Gastroesophageal sphincter (tissue), 4 donors: Measurements from ENCODE around the gene SRRM1. TPM values are rescaled to one million over a fixed set of nuclear protein-coding genes. Genes with fewer than 3 reads are reported as not detected.

Experiments used
- ATAC-seq: fragments of 150-250 bp; one replicate; pipeline ENCODE4 v1.9.1; 2016; ENCODE audit warnings: mild to moderate bottlenecking, moderate library complexity
- H3K27ac ChIP-seq, 4 donors: fragments of 200-600 bp; sonication (generic) in 3 of 4; 1 replicate in 3 of 4; 2 replicates in 1 of 4; pipeline ENCODE4 v1.5.1; 2016 to 2019
- H3K27me3 ChIP-seq: fragments of 200-600 bp; sonication (generic); one replicate; pipeline ENCODE4 v1.5.1; 2019
- H3K36me3 ChIP-seq, 2 donors: fragments of 200-600 bp; sonication (generic); one replicate each; pipeline ENCODE4 v1.5.1; 2019; ENCODE audit warnings: control low read depth in 1 of 2
- H3K4me1 ChIP-seq, 3 donors: fragments of 200-600 bp; sonication (generic); 1 replicate in 2 of 3; 2 replicates in 1 of 3; pipeline ENCODE4 v1.5.1; 2016 to 2019; ENCODE audit warnings: control low read depth in 2 of 3
- H3K4me3 ChIP-seq, 2 donors: fragments of 200-600 bp; sonication (generic); one replicate each; pipeline ENCODE4 v1.5.1; 2019; ENCODE audit warnings: mild to moderate bottlenecking in 1 of 2, moderate library complexity in 1 of 2
- H3K9me3 ChIP-seq, 3 donors: fragments of 200-600 bp; sonication (generic); one replicate each; pipeline ENCODE4 v1.5.1; 2017 to 2019; ENCODE audit warnings: control low read depth in 2 of 3
- EP300 ChIP-seq: sonication (generic); formaldehyde crosslinking; IDR thresholded peaks from one replicate; pipeline ENCODE4 v1.6.1; 2017; ENCODE audit warnings: antibody characterized with exemption, mild to moderate bottlenecking
- POLR2A ChIP-seq, 2 donors: fragments of 450-650 bp; IDR thresholded peaks; one replicate each; pipeline ENCODE4 v1.6.1; 2017; ENCODE audit warnings: antibody characterized with exemption in 2 of 2, mild to moderate bottlenecking in 2 of 2, moderate library complexity in 1 of 2
- POLR2AphosphoS5 ChIP-seq: sonication (generic); formaldehyde crosslinking; IDR thresholded peaks from one replicate; pipeline ENCODE4 v1.6.1; 2017; ENCODE audit warnings: antibody characterized with exemption
- WGBS, 2 donors: methylation state at CpG; one replicate each; pipeline ENCODE4 v1.1.5; 2018; ENCODE audit warnings: low coverage in 1 of 2; 5-methylcytosine and 5-hydroxymethylcytosine counted together
- total RNA-seq, 4 donors: library from RNA; depleted of rRNA; stranded (reverse); fragments of >200 nt; gene quantifications; one replicate each; pipeline ENCODE4 v1.1.0, GENCODE V29; 2016
- TF ChIP-seq, protein P1 (sequence below), 4 experiments: fragments of 200-600 bp in 2 of 4; fragments of 450-650 bp in 2 of 4; sonication (generic) in 1 of 4; IDR thresholded peaks; one replicate each; pipeline ENCODE4 v1.5.1; 2017 to 2019; ENCODE audit warnings: antibody characterized with exemption in 4 of 4, mild to moderate bottlenecking in 2 of 4, moderate library complexity in 2 of 4

Gene SRRM1
- total RNA-seq, 4 donors from 2014 or later, result 47.0 to 114 (median 64.5) TPM

DNA sequence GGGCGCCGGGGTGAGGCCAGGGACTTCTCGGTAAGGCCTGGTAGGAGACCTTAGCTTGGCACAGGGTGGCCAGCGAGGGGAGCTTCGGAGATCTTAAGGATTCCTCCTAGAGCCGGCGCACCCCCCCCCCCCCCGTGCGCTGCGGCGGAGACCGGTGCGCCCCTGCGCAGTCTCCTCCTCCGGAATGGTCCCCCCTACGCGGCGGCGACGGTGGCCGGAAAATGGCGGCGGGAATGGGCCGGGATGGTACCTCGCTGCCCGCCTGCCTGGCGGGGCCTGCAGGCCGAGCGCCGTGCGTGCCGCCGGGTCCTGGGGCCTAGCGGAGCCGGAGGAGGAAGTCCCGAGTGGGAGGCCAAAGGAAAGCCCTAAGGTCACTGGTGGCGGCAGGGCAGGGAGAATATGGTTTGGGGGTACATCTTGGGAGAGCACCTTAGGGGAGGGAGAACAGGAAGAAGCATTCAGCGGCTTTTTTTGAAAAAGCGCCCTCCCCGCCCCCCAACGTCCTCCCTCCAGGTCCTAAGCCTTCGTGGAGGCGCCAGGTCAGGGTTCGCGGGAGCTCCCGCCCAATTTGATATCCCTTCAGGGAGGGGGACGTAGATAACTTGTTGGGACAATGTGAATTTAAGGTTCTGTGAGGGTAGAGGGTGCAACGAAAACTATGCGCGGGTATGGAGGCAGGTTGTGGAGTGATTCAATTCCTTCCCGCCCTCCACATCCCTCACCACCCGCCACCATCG lies 429 bp downstream of the SRRM1 start:
- H3K36me3 ChIP-seq, result peaks cover 0 to 29% of the 10 kb centered on the region in 2 donors
- peak; percentile 13 for ATAC-seq
- H3K4me3 ChIP-seq, result peak overlapping the region; percentile 79 to 94
- H3K27me3 ChIP-seq, result no peaks in the 10 kb centered on the region
- WGBS, 2 donors, result 0% methylated on average over 8 to 11 of the region's 53 CpGs
- H3K4me1 ChIP-seq, result peaks cover 0 to 42% (median 16%) of the 10 kb centered on the region in 3 donors
- no peak for TF ChIP-seq POLR2AphosphoS5
- TF ChIP-seq EP300, result no peak
- TF ChIP-seq, protein P1, sequence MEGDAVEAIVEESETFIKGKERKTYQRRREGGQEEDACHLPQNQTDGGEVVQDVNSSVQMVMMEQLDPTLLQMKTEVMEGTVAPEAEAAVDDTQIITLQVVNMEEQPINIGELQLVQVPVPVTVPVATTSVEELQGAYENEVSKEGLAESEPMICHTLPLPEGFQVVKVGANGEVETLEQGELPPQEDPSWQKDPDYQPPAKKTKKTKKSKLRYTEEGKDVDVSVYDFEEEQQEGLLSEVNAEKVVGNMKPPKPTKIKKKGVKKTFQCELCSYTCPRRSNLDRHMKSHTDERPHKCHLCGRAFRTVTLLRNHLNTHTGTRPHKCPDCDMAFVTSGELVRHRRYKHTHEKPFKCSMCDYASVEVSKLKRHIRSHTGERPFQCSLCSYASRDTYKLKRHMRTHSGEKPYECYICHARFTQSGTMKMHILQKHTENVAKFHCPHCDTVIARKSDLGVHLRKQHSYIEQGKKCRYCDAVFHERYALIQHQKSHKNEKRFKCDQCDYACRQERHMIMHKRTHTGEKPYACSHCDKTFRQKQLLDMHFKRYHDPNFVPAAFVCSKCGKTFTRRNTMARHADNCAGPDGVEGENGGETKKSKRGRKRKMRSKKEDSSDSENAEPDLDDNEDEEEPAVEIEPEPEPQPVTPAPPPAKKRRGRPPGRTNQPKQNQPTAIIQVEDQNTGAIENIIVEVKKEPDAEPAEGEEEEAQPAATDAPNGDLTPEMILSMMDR (IDR thresholded peaks at IDR 0.05), result peak in 1 of 4 experiments; percentile 22
- TF ChIP-seq POLR2A (IDR thresholded peaks at IDR 0.05), result no peak
- no peaks in the 10 kb centered on the region for H3K9me3 ChIP-seq
- H3K27ac ChIP-seq, result peak overlapping the region; percentile 85 to 97 (median 93)

DNA sequence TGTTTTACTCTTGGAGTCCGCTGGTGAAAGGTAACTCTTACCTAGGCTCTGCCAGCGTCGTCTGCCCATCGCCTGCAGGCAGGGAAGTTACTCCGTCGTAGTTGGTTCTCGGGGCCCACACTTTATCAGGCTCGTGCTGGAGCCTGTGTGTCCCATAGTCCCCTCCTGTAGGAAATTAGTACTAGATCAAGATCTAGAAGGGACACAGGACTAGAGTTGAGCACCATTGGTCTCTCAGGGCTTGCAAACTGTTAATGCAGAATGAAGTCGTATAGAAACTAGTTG lies 940 bp downstream of the SRRM1 start:
- no peak for TF ChIP-seq POLR2A (IDR thresholded peaks at IDR 0.05)
- TF ChIP-seq EP300, result no peak
- TF ChIP-seq POLR2AphosphoS5, result no peak
- TF ChIP-seq, protein P1 (IDR thresholded peaks at IDR 0.05), result no peak
- peak overlapping the region in 3 of 4 donors; percentile 91 to 97 (median 95) for H3K27ac ChIP-seq
- 0 to 3% methylated on average over 1 to 9 of the region's 9 CpGs for WGBS, 2 donors

DNA sequence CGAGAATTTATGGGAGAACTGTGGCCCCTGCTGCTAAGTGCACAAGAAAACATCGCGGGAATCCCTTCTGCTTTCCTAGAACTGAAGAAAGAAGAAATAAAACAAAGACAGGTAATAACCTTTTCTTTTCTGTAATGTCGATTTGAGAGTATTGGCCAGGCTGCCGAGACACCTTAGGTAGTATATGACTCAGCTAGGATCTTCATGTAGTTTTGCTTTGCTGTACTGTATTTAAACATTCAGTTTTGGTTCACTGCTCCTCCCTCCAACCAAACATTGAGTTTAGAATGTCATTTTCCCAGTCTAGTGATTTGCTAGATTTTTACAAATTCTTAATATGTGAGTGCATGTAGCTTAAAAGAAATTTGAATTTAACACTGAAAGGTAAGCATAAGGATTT lies 5.8 kb downstream of the SRRM1 start:
- peaks cover 0 to 26% (median 9%) of the 10 kb centered on the region in 3 donors for H3K4me1 ChIP-seq
- WGBS, 2 donors, result 91 to 94% methylated on average over 5 of the region's 5 CpGs
- TF ChIP-seq EP300, result no peak
- TF ChIP-seq, protein P1 (IDR thresholded peaks at IDR 0.05), result no peak
- TF ChIP-seq POLR2AphosphoS5, result no peak
- TF ChIP-seq POLR2A (IDR thresholded peaks at IDR 0.05), result no peak
- H3K9me3 ChIP-seq, result no peaks in the 10 kb centered on the region
- peaks cover 25 to 83% of the 10 kb centered on the region in 2 donors for H3K36me3 ChIP-seq
- no peak for ATAC-seq
- no peak overlapping the region for H3K27ac ChIP-seq
- H3K27me3 ChIP-seq, result no peaks in the 10 kb centered on the region
- no peak overlapping the region for H3K4me3 ChIP-seq

More for the DNA sequence above, 940 bp downstream of the SRRM1 start:
- Histone ChIP-seq H3K36me3 (peaks cover 0 to 35% of the 10 kb centered on the region in 2 donors), H3K4me3 (peak overlapping the region; percentile 79 to 94), H3K9me3 (no peaks in the 10 kb centered on the region), H3K27me3 (no peaks in the 10 kb centered on the region), H3K4me1 (peaks cover 0 to 42% (median 16%) of the 10 kb centered on the region in 3 donors)
- ATAC-seq, result no peak

DNA sequence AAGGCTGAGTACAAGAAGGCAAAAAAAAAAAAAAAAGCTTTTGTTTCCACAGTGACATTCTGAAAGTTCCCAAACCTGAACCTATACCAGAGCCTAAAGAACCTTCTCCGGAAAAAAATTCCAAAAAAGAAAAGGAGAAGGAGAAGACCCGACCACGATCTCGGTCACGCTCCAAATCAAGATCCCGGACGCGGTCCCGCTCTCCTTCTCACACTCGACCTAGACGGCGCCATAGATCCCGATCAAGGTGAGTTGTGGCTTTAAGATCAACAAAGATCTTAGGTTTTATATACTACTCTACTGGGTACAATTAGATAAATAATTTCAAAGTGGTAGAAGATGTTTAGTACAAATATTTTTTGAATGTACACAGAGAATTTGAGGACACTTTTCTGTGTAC lies 9.3 kb downstream of the SRRM1 start:
- Histone ChIP-seq H3K9me3 (no peaks in the 10 kb centered on the region), H3K36me3 (peaks cover 54 to 100% of the 10 kb centered on the region in 2 donors), H3K27ac (no peak overlapping the region), H3K4me1 (peaks cover 0 to 1% (median 0%) of the 10 kb centered on the region in 3 donors), H3K27me3 (no peaks in the 10 kb centered on the region), H3K4me3 (no peak overlapping the region)
- WGBS, 2 donors, result 91 to 93% methylated on average over 12 to 13 of the region's 13 CpGs
- no peak for ATAC-seq
- TF ChIP-seq EP300, result no peak
- no peak for TF ChIP-seq POLR2AphosphoS5
- TF ChIP-seq, protein P1 (IDR thresholded peaks at IDR 0.05), result no peak
- TF ChIP-seq POLR2A (IDR thresholded peaks at IDR 0.05), result no peak

DNA sequence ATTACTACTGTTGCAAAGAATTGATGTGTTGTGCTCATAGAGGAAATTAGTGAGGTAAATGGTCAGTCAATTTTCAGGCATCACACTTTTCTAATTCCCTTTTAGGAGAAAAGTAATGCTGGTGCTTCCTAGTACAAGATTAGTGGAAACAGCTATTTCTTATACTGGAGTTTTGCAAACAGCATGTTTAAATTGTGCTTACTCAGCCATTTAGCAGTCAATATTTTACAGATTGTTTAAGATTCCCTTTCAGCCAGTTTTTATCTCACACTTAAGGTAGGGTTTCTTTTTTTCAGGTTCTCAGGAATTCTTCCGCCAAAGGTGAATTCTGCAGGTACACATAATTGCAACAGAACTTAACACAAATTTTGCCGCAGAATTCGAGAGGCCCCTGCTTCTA lies 10.9 kb downstream of the SRRM1 start:
- Histone ChIP-seq H3K36me3 (peaks cover 56 to 100% of the 10 kb centered on the region in 2 donors), H3K27ac (no peak overlapping the region), H3K4me1 (peaks cover 0 to 6% (median 0%) of the 10 kb centered on the region in 3 donors), H3K27me3 (no peaks in the 10 kb centered on the region), H3K4me3 (no peak overlapping the region), H3K9me3 (no peaks in the 10 kb centered on the region)
- ATAC-seq, result no peak
- TF ChIP-seq POLR2A (IDR thresholded peaks at IDR 0.05) (no peak), EP300 (no peak), POLR2AphosphoS5 (no peak)
- TF ChIP-seq, protein P1 (IDR thresholded peaks at IDR 0.05), result no peak
- WGBS, 2 donors, result 84 to 94% methylated on average over 3 of the region's 3 CpGs
